RWPE2 (cell line): Measurements from ENCODE around the gene KLF12.
A peak's percentile ranks its signal among the peaks of the same experiment; 100 is the strongest.

ENCODE experiments used
- ATAC-seq: fragments of 200-7000 bp; cut with Tn5 transposase; 3 replicates; pipeline ENCODE4 v1.9.1; 2021; ENCODE audit warnings: low read depth
- DNase-seq: peaks from one replicate; pipeline ENCODE4 v3.0.0-alpha.2; 2020; ENCODE audit warnings: low spot score
- H3K27ac ChIP-seq: fragments of 450-650 bp; 2 replicates; pipeline ENCODE4 v1.5.1; 2017; ENCODE audit warnings: mild to moderate bottlenecking; ENCODE audit not compliant: poor library complexity, severe bottlenecking
- H3K27me3 ChIP-seq: fragments of 250-450 bp; sonication (Bioruptor Pico); 2 replicates; pipeline ENCODE4 v1.5.1; 2021; ENCODE audit warnings: mild to moderate bottlenecking, moderate library complexity; ENCODE audit not compliant: insufficient read depth, poor library complexity, severe bottlenecking
- H3K36me3 ChIP-seq: fragments of 250-450 bp; sonication (Bioruptor Pico); 2 replicates; pipeline ENCODE4 v1.5.1; 2020; ENCODE audit warnings: low read depth, mild to moderate bottlenecking, moderate library complexity
- H3K4me1 ChIP-seq: fragments of 250-450 bp; sonication (Bioruptor Pico); 2 replicates; pipeline ENCODE4 v1.5.1; 2021; ENCODE audit warnings: mild to moderate bottlenecking, moderate library complexity; ENCODE audit not compliant: insufficient read depth, poor library complexity, severe bottlenecking
- H3K4me3 ChIP-seq: fragments of 250-450 bp; sonication (Bioruptor Pico); 2 replicates; pipeline ENCODE4 v1.5.1; 2021; ENCODE audit warnings: mild to moderate bottlenecking, moderate library complexity; ENCODE audit not compliant: severe bottlenecking
- H3K9me3 ChIP-seq: fragments of 250-450 bp; sonication (Bioruptor Pico); 2 replicates; pipeline ENCODE4 v1.5.1; 2021; ENCODE audit warnings: mild to moderate bottlenecking, moderate library complexity; ENCODE audit not compliant: severe bottlenecking
- CTCF ChIP-seq: fragments of 450-650 bp; IDR thresholded peaks from one replicate; pipeline ENCODE4 v1.5.1; 2017; ENCODE audit warnings: mild to moderate bottlenecking, moderate library complexity; ENCODE audit not compliant: poor library complexity, severe bottlenecking

KLF12 gene

DNA sequence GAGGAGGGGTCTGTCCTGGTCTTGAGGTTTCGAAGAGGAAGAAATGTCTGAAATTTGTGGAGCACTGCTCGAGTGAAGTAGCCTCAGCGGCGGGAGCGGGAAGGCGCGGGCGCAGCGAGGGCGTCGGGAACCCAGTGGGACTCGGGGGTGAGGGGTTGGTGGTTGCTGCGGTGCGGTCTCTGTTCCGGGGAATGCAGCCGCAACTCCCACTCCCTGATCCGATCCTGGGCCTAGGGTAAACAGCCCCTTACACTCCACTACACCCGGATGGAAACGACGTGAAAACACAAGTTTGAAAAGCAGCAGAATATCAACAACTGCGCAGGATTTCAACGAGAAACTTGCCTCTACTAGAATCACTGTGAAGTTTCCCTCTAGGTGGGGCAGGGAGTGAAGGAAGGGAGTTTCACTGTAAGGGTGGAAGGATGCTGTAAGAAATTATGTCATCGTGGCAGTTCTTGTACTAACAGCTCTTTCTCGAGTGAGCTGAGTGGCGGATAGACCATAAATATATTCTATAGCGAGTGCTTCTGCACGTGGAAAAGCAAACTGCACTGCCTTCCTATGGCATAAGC, 2.0 kb upstream of the KLF12 start:
- DNase-seq = peak; percentile 38
- peaks cover 5% of the 10 kb centered on the region for H3K4me1 ChIP-seq
- no peak for TF ChIP-seq CTCF

GRCh38 chr13:74135326-74136083, 1.3 kb upstream of the KLF12 start:
- no peak for TF ChIP-seq CTCF
- no peaks in the 10 kb centered on the region for H3K27me3 ChIP-seq
- H3K4me1 ChIP-seq = peaks cover 5% of the 10 kb centered on the region
- peak; percentile 70 for DNase-seq
- H3K27ac ChIP-seq = peak overlapping the region; percentile 87
- no peaks in the 10 kb centered on the region for H3K36me3 ChIP-seq
- H3K4me3 ChIP-seq = peak overlapping the region; percentile 84
- H3K9me3 ChIP-seq = no peaks in the 10 kb centered on the region
- ATAC-seq = peak; percentile 56

More for the DNA sequence above, 2.0 kb upstream of the KLF12 start:
- Histone ChIP-seq H3K9me3 (no peaks in the 10 kb centered on the region), H3K27me3 (no peaks in the 10 kb centered on the region), H3K4me3 (peak overlapping the region; percentile 84), H3K36me3 (no peaks in the 10 kb centered on the region), H3K27ac (peak overlapping the region; percentile 87)
- ATAC-seq = no peak

DNA sequence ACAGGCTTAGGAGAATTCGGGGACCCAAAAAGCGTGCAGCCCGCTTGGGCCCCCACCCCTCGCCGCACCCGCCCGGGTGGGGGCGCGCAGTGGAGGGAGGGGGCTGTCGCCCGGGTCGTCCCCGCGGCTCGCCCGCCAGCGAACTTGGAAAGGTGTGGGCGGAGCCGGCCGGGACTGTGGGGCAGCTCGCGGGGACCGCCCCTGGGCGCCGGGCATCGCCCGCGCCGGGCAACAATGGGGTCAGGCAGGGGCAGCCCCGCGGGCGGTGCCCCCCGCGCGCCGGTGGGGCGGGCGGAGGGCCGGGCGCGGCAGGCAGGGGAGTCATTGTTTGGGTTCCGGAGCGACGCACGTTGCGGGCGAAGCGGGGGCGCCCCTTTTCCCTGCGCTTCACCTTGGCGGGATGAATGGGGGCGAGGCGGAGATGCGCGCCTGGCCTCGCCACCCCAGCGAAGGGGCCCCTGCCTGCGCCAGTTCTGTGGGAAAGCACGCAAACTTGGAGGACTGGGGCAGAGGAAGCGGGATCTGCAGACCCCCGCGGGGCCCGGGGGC, 647 bp upstream of the KLF12 start:
- ATAC-seq (peak; percentile 36), DNase-seq (peak; percentile 70)
- no peaks in the 10 kb centered on the region for H3K36me3 ChIP-seq
- no peaks in the 10 kb centered on the region for H3K27me3 ChIP-seq
- peak overlapping the region; percentile 87 for H3K27ac ChIP-seq
- peaks cover 5% of the 10 kb centered on the region for H3K4me1 ChIP-seq
- peak overlapping the region; percentile 84 for H3K4me3 ChIP-seq
- no peaks in the 10 kb centered on the region for H3K9me3 ChIP-seq
- TF ChIP-seq CTCF = no peak

GRCh38 chr13:74133657-74134201, 475 bp downstream of the KLF12 start:
- Histone ChIP-seq H3K4me3 (peak overlapping the region; percentile 84), H3K4me1 (peaks cover 5% of the 10 kb centered on the region), H3K36me3 (no peaks in the 10 kb centered on the region), H3K27me3 (no peaks in the 10 kb centered on the region), H3K27ac (peak overlapping the region; percentile 87), H3K9me3 (no peaks in the 10 kb centered on the region)
- ATAC-seq = peak; percentile 44
- no peak for TF ChIP-seq CTCF
- peak; percentile 73 for DNase-seq
